Inflammatory macrophage (primary cell): ENCODE results near the gene DNASE1L3.

Experiments used
- DNase-seq, 2 donors: peaks; one replicate each; pipeline ENCODE4 v3.0.0-alpha.2; 2020 to 2022

DNASE1L3 gene

GRCh38 chr3:58177747-58178527, 32.8 kb downstream of the DNASE1L3 start:
- DNase-seq, result peak; percentile 86 to 87

GRCh38 chr3:58176827-58177489, 33.8 kb downstream of the DNASE1L3 start:
- no peak for DNase-seq

- DNase-seq, result no peak
These were observed 34.6 kb downstream of the DNASE1L3 start for GRCh38 chr3:58176185-58176530.

GRCh38 chr3:58175437-58176184, 35.2 kb downstream of the DNASE1L3 start:
- no peak for DNase-seq

GRCh38 chr3:58175187-58175436, 35.7 kb downstream of the DNASE1L3 start:
- no peak for DNase-seq

GRCh38 chr3:58173669-58174398, 36.9 kb downstream of the DNASE1L3 start:
- DNase-seq, result no peak

GRCh38 chr3:58173029-58173668, 37.6 kb downstream of the DNASE1L3 start:
- no peak for DNase-seq

- DNase-seq, result no peak
These were observed 39.6 kb downstream of the DNASE1L3 start for GRCh38 chr3:58171126-58171525.

- no peak for DNase-seq
These were observed 40.4 kb downstream of the DNASE1L3 start for GRCh38 chr3:58170376-58170775.

- no peak for DNase-seq
These were observed 41.4 kb downstream of the DNASE1L3 start for GRCh38 chr3:58169371-58169770.

GRCh38 chr3:58168498-58168897, 42.3 kb downstream of the DNASE1L3 start:
- DNase-seq, result no peak

- peak; percentile 49 to 65 for DNase-seq
These were observed 43.1 kb downstream of the DNASE1L3 start for GRCh38 chr3:58167431-58168351.

GRCh38 chr3:58164906-58165821, 45.6 kb downstream of the DNASE1L3 start:
- no peak for DNase-seq

GRCh38 chr3:58164199-58164879, 46.4 kb downstream of the DNASE1L3 start:
- no peak for DNase-seq

GRCh38 chr3:58163234-58163633, 47.5 kb downstream of the DNASE1L3 start:
- DNase-seq, result no peak

- peak; percentile 59 to 64 for DNase-seq
These were observed 49.1 kb downstream of the DNASE1L3 start for GRCh38 chr3:58161435-58162398.

- no peak for DNase-seq
These were observed 50.4 kb downstream of the DNASE1L3 start for GRCh38 chr3:58160399-58160798.

GRCh38 chr3:58158442-58159153, 52.2 kb downstream of the DNASE1L3 start:
- DNase-seq, result no peak
